PC-3 (cell line): ENCODE measurements around the gene TGFB1I1.

Experiments used
- EZH2 ChIP-seq: fragments of 300-600 bp; sonication (generic); IDR thresholded peaks from one replicate; pipeline ENCODE4 v1.6.1; 2017; ENCODE audit warnings: antibody characterized with exemption, mild to moderate bottlenecking, low read length; ENCODE audit not compliant: unreplicated experiment
- TF ChIP-seq, protein P1 (sequence below): fragments of 300-600 bp; sonication (generic); conservative IDR thresholded peaks from 2 replicates; pipeline ENCODE4 v1.5.1; 2017; ENCODE audit warnings: antibody characterized with exemption, low read depth, mild to moderate bottlenecking, low read length

DNA sequence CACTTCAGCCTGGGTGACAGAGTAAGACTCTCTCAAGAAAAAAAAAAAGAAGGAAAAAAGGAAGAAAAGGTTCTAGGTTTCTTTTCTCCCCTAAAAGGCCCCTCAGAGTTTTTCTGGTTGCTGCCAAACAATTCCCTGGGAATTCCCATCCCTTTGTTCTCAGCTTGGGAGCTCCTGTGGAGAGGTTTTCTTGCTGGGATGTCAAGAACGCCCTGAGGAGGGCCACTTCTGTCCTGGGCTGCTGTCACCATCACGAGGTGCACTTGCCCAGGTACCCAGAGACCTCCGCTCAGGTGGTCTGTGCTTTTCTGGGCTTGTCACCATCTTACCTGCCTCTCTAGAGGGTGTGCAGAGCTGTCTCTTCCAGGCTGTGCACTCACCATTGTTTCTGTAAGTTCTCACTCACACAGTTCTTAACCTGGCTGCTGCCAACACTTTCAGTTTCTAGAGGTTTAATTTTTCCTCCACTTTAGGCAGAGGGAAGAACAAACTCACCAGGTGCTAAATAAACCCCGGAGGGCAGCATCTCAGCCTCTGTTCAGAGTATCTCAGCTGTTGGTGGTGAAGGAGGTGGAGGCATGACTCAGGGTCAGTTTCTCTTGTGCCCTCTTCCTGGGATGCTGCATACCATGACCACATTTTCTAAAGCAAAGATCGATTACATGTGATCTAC is 41.4 kb upstream of the TGFB1I1 start:
- TF ChIP-seq, protein P1, sequence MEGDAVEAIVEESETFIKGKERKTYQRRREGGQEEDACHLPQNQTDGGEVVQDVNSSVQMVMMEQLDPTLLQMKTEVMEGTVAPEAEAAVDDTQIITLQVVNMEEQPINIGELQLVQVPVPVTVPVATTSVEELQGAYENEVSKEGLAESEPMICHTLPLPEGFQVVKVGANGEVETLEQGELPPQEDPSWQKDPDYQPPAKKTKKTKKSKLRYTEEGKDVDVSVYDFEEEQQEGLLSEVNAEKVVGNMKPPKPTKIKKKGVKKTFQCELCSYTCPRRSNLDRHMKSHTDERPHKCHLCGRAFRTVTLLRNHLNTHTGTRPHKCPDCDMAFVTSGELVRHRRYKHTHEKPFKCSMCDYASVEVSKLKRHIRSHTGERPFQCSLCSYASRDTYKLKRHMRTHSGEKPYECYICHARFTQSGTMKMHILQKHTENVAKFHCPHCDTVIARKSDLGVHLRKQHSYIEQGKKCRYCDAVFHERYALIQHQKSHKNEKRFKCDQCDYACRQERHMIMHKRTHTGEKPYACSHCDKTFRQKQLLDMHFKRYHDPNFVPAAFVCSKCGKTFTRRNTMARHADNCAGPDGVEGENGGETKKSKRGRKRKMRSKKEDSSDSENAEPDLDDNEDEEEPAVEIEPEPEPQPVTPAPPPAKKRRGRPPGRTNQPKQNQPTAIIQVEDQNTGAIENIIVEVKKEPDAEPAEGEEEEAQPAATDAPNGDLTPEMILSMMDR: no peak
- no peak for TF ChIP-seq EZH2
